ENCODE measurements around the gene SOCS3.
"Not testable (repeated sequence)": the region's sequence is repeated elsewhere in the genome, so short reads cannot be mapped to it uniquely, and the experiment has no call there.

Gene SOCS3

GRCh38 chr17:78329263-78330059, 30.4 kb downstream of the SOCS3 start:
- peak; percentile 90 for DNase-seq (ENCODE audit: low read depth)

GRCh38 chr17:78327880-78328279, 32.0 kb downstream of the SOCS3 start:
- no peak for DNase-seq (ENCODE audit: low read depth)

GRCh38 chr17:78325076-78325687, 34.7 kb downstream of the SOCS3 start:
- no peak for DNase-seq (ENCODE audit: low read depth)

- DNase-seq (ENCODE audit: low read depth), result peak; percentile 98
Observed at GRCh38 chr17:78324391-78325075, 35.3 kb downstream of the SOCS3 start.

DNA sequence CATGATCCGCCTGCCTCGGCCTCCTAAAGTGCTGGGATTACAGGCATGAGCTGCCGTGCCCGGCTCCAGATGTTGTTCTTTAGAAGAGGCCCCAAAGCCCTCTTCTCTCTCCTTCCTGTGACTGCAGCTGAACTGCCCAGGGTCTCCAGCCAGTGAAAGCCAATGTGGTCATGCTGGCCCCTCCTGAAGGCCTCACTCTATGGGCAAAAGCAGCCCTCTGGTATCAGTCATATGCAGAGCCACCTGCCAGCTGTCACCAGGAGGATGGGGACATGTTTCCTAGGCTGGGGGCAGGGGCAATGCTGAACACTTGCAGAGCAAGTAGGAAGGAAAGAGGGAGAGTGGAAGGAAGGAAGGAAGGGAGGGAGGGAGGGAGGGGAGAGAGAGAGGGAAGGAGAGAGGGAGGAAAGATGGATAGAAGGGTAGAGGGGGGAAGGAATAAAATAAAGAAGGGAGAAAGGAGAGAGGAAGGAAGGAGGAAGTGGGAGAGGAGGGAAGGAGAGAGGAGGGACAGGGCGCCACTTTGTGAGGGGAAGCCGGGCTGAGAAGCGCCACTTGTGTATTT, 36.0 kb downstream of the SOCS3 start:
- no peak for DNase-seq (ENCODE audit: low read depth)

DNA sequence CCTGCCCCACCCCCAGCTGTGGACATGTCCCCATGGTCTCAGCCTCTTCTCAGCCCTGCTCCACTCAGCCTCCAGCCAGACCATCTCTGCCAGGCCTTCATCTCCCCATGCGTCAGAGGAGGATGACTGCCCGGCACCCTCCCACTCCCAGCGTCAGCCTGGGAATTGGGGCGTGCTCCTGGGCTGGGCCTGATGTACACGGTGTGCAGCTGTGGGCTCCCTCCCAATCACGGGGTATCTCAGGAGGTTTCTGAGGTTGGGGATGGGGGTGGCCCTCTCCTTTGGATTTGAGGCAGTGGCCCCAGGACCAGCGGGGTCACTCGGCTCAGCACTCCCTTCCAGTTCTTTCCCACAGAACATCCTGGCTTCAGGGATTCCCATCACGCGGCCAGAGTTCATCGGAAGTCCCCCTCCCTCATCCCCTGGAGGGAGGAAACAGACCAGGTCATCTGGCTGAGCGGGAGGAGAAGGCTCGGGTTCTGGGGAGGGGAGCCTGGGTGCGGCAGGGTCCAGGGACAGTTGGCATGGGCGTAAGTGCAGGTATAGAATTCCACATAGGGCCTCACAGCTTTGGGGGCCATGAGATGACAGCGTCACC, 36.9 kb downstream of the SOCS3 start:
- DNase-seq (ENCODE audit: low read depth), result peak; percentile 78

DNA sequence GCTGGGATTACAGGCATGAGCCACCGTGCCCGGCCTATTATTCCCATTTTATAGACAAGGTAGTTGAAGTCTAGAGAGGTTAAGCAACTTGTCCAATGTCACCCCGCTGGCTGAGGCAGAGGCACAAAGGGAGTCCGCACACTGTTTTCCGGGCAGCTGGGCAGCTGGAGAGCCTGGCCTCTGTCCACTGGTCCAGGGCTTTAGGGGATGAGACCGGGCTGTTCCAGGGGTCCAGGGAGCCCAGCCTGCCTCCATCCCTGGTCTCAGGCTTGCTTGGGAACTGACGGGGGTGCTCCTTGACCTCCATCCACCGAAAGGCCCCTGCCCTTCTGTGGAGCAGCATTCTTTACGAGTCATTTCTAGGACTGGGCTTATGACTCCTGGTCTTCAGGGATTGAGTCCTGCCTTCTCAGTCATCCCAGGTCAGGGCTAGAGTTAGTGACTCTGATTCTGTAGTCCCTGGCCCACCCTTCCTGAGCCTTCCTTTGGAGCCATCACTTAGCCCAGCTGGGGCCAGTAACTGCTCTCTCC, 37.5 kb downstream of the SOCS3 start:
- no peak for DNase-seq (ENCODE audit: low read depth)

DNA sequence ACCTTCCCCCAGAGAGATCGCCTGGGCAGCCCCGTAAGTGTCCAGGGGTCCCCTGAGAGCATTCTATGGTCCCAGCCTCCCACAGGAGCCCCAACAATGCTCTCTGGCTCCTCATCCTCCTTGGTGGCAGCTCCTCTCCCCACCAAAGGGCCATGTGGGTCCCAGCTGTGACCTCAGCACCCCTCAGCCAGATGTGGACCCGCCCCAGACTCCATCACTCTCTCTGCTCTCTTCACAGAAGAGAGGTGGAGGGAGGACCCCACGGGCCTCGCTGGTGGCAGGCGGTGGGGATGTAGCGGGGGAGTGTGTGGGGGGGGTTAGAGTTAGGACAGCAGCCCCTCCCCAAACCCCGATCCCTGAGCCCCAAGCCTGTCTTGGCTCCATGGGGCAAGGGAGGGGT, 41.0 kb downstream of the SOCS3 start:
- DNase-seq (ENCODE audit: low read depth), result no peak

GRCh38 chr17:78318407-78318806, 41.5 kb downstream of the SOCS3 start:
- DNase-seq (ENCODE audit: low read depth), result no peak

GRCh38 chr17:78317794-78318400, 42.0 kb downstream of the SOCS3 start:
- no peak for DNase-seq (ENCODE audit: low read depth)

GRCh38 chr17:78316867-78317789, 42.7 kb downstream of the SOCS3 start:
- no peak for DNase-seq (ENCODE audit: low read depth)

DNA sequence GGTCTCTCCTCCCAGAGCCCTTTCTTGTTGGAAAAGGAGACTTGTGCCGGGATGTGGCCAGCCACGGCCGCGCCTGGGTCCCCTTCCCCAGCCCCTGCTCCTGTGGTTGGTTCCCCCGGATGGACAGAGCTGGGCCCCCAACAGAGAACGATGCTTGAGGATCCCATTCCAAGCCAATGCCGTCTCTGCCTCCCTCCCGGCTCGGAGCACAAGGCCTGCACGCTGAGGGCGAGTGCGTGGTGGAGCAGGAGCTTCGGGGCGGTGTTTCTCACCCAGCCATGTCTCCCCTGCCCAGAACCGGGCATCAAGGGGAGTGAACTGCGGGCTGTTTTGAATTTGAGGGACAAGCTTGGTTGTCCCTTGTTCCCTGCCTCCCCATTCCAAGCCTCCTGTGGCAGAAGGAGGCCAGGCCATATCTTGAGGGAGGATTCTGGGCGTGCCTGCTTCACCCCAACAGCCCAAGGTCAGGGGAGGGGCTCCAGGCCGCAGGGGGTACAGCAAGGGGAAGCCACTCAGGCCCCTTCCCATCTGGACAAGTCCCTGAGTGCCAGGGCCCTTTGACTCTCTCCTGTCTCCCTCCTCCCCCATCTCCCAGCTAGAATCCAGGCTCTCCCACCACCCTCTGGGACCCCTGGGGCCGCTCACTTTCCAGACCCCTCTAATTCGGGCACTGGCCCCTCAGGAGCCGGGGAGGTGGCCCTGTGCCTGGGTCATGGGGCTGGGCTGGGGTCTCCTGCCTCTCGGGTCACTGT, 43.6 kb downstream of the SOCS3 start:
- DNase-seq (ENCODE audit: low read depth), result no peak

DNA sequence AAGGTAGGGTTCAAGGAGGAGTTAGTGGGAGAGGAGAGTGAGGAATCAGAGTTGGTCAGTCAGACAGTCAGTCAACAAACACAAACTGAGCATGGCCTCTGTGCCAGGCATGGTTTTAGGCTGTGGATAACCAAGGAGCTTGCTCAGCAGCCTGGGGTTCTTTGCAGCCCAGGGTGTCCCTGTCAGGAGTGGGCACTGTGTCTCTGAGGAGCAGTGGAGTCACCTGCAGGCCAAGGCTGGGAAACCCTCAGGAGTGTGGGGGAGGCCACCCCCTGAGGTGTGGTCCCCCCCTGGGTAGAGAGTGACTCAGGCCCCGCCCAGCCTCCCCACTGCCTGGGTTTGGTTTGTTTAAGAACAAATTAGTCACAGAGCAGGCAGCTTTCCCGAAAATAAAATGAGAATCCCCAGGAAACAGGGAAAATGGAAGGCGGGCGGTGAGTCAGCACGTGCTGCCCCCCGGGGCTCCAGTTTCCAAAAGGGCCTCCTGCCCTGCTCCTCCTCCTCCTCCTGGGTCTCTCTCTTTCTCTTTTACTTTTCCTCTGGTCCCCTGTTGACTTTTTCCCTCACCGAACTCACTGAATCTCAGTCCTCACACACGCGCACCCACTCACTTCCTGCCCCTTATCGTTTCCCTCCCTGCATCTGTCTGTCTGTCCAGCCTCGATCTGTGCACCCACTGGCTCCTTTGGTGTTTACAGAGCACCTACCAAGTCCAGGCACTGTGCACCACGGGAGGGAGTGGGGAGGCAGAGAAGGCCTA, 44.3 kb downstream of the SOCS3 start:
- peak; percentile 98 for DNase-seq (ENCODE audit: low read depth)

GRCh38 chr17:78314683-78315354, 45.1 kb downstream of the SOCS3 start:
- no peak for DNase-seq (ENCODE audit: low read depth)

DNA sequence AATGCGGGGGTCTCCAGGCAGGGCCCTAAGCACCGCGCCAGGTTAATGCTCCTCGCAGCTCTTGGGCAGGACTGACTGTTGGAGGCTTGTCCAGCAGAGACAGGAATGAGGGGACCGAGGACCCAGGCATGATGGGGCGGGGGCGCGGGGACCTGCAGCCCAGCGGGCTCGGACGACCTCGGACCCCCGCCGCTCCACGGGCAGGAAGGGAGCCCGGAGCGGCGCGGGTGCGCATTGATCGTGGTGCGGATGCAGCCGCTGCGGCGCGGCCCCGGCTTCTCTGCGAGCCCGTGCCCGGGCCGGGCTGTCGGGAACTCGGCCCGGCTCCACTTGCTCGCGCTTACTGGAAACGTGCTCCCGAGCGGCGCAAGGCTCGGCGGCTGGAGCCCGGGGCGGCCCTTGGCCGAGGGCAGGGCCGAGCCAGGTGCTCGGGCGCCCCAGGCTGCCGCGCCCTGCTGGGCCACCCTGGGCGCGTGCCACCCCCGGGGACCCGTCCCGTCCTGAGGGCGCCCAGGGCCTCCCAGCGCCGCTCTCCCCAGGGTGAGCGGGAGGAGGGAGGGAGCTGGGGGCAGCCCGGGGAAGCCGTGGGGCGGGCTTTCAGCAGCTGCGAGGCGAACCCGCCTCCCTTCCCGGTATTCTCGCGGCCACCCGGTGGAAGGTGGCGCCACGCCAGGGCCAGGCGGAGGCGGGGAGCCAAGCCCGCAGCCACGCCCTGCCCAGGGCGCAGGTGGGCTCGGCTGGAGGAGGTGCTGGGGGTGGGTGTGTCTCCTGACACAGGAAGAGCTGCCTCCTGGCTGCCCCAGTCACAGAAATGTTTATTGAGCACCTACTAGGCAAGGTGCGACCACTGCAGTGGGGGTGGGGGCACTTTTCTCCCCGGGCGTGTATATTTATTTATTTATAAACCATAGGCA, 45.9 kb downstream of the SOCS3 start:
- no peak for DNase-seq (ENCODE audit: low read depth)

DNA sequence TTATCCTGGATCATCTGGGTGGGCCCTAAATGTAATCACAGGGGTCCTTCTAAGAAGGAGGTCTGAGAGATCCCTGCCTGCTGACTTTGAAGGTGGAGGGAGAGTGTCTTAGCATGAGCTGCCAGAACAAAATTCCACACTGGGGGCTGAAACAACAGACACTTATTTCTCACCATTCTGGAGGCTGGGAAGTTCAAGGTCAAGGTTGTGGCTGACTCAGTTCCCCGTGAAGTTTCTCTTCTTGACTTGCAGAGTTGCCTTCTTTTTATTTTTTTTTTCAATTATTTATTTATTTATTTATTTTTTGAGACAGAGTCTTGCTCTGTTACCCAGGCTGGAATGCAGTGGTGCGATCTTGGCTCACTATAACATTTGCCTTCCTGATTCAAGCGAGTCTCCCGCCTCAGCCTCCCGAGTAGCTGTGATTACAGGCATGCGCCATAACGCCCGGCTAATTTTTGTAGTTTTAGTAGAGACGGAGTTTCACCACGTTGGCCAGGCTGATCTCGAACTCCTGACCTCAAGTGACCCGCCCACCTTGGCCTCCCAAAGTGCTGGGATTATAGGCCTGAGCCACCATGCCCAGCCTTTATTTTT, 50.1 kb downstream of the SOCS3 start:
- DNase-seq (ENCODE audit: low read depth), result not testable (repeated sequence)
